ENCODE results near the gene TOX2.

The TOX2 gene

DNA sequence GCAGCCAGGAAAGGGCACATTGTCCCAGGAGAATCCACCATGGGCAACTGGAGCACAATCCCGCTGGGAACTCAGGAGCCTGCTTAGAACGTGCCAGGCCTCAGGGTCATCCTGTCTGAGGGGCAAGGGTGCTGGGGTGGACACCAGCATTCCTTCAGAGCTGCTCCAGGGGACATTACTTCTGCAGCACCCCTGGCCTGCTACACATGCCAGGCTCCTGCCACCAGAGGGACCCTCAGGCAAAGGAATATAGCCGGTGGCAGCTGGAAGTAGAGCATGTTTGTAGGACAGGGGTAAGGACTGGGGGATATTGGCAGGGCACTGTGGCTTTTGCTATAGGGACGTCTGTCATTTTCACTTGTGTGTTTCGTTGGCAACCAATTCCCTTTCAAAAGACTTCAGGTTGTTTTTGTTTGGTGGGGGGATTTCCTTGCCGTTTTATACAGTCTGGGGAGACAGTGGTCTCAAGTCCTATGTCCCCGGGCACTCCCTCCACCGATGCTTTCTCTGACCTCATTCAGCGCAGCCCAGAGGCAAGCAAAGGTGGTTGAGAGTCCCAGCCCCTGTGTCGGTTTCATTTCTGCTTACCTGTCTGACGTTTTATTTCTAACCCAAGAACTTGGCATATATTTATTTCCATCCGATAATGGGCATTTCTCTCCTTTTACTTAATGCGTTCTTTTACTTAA lies 141.5 kb downstream of the TOX2 start:
- Histone ChIP-seq H2BK15ac (replicated peaks; ENCODE audit: low read depth) (no peak overlapping the region), H3K79me1 (ENCODE audit: low read length) (no peaks in the 10 kb centered on the region), H3K23ac (ENCODE audit: low read length) (no peak overlapping the region), H2BK120ac (ENCODE audit: low read depth, low read length) (no peak overlapping the region), H3K4ac (ENCODE audit: low read depth, low read length) (no peak overlapping the region), H4K5ac (ENCODE audit: low read length) (no peak overlapping the region), H3K27ac (ENCODE audit: low read depth, low read length) (no peak overlapping the region), H3K4me2 (ENCODE audit: low read length) (no peak overlapping the region), H2AK5ac (ENCODE audit: low read length) (no peak overlapping the region), H3K18ac (ENCODE audit: low read length) (no peak overlapping the region), H3K4me1 (ENCODE audit: control insufficient read depth, low read depth, low read length) (no peaks in the 10 kb centered on the region), H3K4me3 (ENCODE audit: low read length) (no peak overlapping the region), H3K9ac (ENCODE audit: low read length) (no peak overlapping the region), H4K8ac (ENCODE audit: low read depth, low read length) (no peak overlapping the region), H2BK5ac (ENCODE audit: low read length) (no peak overlapping the region), H3K27me3 (ENCODE audit: insufficient read depth, low read length, poor library complexity) (no peaks in the 10 kb centered on the region), H3K79me2 (ENCODE audit: control insufficient read depth, insufficient read depth, low read length) (no peaks in the 10 kb centered on the region), H3K56ac (ENCODE audit: low read length) (no peak overlapping the region), H3K36me3 (ENCODE audit: control insufficient read depth, insufficient read depth, low read length) (no peaks in the 10 kb centered on the region)
- DNase-seq: peak; percentile 78
- no CpG with 5 or more reads among the region's 13 CpGs for WGBS (ENCODE audit: extremely low coverage, insufficient coverage, low lambda C conversion rate)

DNA sequence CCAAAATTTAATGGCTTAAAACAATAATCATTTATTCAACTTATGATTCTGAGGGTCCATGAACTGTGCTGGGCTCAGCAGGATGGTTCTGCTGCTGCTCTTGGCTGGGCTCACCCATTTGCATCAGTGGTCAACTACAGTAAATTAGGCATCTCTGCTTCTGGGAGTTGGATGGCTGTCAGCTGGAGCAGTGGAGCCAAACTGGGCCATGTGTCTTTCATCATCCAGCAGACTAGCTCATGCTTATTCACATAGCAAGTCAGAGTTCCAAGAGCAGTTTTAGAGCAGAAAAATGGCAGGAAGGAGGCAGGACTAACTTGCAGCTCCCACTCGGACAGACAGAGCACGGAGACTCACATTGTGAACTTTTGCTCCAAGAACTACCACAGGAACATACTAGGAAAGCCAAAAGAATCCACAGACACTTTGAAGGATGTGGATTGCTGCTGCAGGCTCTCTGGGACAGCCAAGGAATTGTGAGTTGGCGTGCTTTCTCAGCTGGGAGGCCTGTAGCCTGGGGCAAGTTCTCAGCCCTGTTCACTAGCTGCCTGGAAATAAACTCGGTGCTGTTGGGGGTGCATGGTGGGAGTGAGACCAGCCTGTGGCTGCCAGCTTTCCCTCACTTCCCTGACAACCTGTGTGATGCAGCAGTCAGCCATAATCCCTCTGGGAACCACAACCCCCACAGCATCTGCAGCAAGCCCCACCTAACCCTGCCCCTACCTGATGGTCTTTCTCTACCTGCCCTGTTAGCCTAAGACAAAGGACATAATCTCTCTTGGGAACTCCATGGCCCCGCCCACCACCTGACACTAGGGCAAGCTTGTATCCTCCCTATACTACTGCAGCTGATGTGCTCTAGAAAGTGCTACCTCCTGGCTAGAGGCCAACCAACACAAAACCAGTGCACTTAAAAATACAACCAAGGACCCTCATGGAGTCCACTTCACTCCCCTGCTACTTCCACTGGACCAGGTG lies 143.3 kb downstream of the TOX2 start:
- Histone ChIP-seq H3K27ac (ENCODE audit: low read depth, low read length) (no peak overlapping the region), H3K27me3 (ENCODE audit: insufficient read depth, low read length, poor library complexity) (no peaks in the 10 kb centered on the region), H3K4me1 (ENCODE audit: control insufficient read depth, low read depth, low read length) (no peaks in the 10 kb centered on the region), H3K4me3 (ENCODE audit: low read length) (no peak overlapping the region), H3K23ac (ENCODE audit: low read length) (no peak overlapping the region), H3K18ac (ENCODE audit: low read length) (no peak overlapping the region), H3K79me1 (ENCODE audit: low read length) (no peaks in the 10 kb centered on the region), H3K56ac (ENCODE audit: low read length) (no peak overlapping the region), H4K8ac (ENCODE audit: low read depth, low read length) (no peak overlapping the region), H4K5ac (ENCODE audit: low read length) (no peak overlapping the region), H2BK15ac (replicated peaks; ENCODE audit: low read depth) (no peak overlapping the region), H2BK120ac (ENCODE audit: low read depth, low read length) (no peak overlapping the region), H2AK5ac (ENCODE audit: low read length) (no peak overlapping the region), H2BK5ac (ENCODE audit: low read length) (no peak overlapping the region), H3K36me3 (ENCODE audit: control insufficient read depth, insufficient read depth, low read length) (no peaks in the 10 kb centered on the region), H3K79me2 (ENCODE audit: control insufficient read depth, insufficient read depth, low read length) (no peaks in the 10 kb centered on the region), H3K4me2 (ENCODE audit: low read length) (no peak overlapping the region), H3K9ac (ENCODE audit: low read length) (no peak overlapping the region), H3K4ac (ENCODE audit: low read depth, low read length) (no peak overlapping the region)
- peak; percentile 25 for DNase-seq
- no CpG with 5 or more reads among the region's 5 CpGs for WGBS (ENCODE audit: extremely low coverage, insufficient coverage, low lambda C conversion rate)

DNA sequence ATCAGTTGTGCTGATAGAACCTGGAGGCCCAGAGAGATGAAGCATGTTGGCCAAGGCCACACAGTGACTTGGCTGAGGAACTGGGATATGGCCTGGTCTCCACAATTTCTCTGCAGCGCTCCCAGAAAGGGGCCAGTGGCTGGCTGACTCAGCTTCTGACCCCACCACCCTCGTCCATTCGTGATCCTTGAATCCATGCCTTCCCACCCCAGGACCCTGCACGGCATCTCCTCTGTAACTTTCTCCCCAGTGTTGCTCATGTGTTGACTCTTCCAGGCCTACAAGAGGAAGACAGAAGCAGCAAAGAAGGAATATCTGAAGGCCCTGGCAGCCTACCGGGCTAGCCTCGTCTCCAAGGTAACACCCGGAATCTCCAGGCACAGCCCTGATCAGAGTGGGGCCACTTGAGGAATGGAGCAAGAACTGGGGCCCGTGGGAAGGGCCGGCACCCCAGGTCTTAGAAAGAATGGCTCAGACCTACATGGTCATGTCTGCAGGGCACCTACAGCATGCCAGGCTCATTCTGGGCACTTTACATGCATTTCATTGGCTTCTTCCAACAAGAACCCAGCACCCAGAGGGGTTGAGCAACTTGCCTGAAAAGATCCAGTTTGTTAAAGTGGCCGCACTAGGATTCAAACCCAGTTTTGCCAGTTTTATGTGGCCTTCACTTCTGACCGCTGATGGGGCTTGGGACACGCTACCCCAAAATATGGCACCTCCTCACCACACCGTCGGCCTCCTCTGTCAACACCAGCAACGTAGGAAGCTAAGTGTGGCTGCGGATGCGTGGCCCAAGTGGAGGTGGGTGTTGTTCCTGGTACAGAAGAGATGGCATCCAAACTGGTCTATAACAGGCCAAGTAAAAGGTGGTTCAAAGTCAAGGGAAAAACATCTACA lies 150.1 kb downstream of the TOX2 start:
- Histone ChIP-seq H3K27me3 (ENCODE audit: insufficient read depth, low read length, poor library complexity) (no peaks in the 10 kb centered on the region), H3K4me1 (ENCODE audit: control insufficient read depth, low read depth, low read length) (no peaks in the 10 kb centered on the region), H3K18ac (ENCODE audit: low read length) (no peak overlapping the region), H3K27ac (ENCODE audit: low read depth, low read length) (no peak overlapping the region), H2AK5ac (ENCODE audit: low read length) (no peak overlapping the region), H4K8ac (ENCODE audit: low read depth, low read length) (no peak overlapping the region), H3K79me1 (ENCODE audit: low read length) (no peaks in the 10 kb centered on the region), H4K5ac (ENCODE audit: low read length) (no peak overlapping the region), H3K4ac (ENCODE audit: low read depth, low read length) (no peak overlapping the region), H3K56ac (ENCODE audit: low read length) (no peak overlapping the region), H3K4me3 (ENCODE audit: low read length) (no peak overlapping the region), H2BK5ac (ENCODE audit: low read length) (no peak overlapping the region), H3K79me2 (ENCODE audit: control insufficient read depth, insufficient read depth, low read length) (no peaks in the 10 kb centered on the region), H2BK15ac (replicated peaks; ENCODE audit: low read depth) (no peak overlapping the region), H3K23ac (ENCODE audit: low read length) (no peak overlapping the region), H2BK120ac (ENCODE audit: low read depth, low read length) (no peak overlapping the region), H3K9ac (ENCODE audit: low read length) (no peak overlapping the region), H3K4me2 (ENCODE audit: low read length) (no peak overlapping the region), H3K36me3 (ENCODE audit: control insufficient read depth, insufficient read depth, low read length) (no peaks in the 10 kb centered on the region)
- no peak for DNase-seq
- WGBS (ENCODE audit: extremely low coverage, insufficient coverage, low lambda C conversion rate): no CpG with 5 or more reads among the region's 17 CpGs

DNA sequence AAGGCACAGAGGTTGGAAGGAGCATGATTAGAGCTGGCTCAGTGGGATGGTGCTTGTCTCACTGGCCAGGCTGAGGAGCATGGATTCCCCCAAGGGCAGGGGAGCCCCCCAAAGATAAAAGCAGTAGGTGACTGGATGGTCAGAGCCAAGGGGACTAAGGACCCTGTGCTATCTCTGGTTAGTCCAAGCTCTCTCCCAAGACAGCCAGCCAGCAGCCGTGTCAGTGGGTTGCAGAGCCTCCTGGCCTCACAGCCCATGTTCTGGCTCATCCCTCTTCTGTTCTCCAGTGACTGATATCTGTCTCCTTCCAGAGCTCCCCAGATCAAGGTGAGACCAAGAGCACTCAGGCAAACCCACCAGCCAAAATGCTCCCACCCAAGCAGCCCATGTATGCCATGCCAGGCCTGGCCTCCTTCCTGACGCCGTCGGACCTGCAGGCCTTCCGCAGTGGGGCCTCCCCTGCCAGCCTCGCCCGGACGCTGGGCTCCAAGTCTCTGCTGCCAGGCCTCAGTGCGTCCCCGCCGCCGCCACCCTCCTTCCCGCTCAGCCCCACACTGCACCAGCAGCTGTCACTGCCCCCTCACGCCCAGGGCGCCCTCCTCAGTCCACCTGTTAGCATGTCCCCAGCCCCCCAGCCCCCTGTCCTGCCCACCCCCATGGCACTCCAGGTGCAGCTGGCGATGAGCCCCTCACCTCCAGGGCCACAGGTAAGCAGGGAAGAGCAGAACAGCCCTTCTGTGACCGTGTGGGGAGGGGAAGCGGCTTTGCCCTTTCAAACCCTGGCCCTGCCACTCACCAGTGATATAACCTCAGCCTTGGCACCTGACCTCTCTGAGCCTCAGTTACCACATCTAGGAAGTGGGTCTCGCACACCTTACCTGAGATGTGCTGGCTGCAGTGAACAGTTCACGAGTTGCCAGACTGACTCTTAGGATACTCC lies 151.0 kb downstream of the TOX2 start:
- no peak overlapping the region for H2BK15ac ChIP-seq (replicated peaks; ENCODE audit: low read depth)
- H4K8ac ChIP-seq (ENCODE audit: low read depth, low read length): no peak overlapping the region
- H3K27ac ChIP-seq (ENCODE audit: low read depth, low read length): no peak overlapping the region
- no peak for DNase-seq
- no peaks in the 10 kb centered on the region for H3K27me3 ChIP-seq (ENCODE audit: insufficient read depth, low read length, poor library complexity)
- no peak overlapping the region for H2BK120ac ChIP-seq (ENCODE audit: low read depth, low read length)
- H3K79me1 ChIP-seq (ENCODE audit: low read length): no peaks in the 10 kb centered on the region
- no peak overlapping the region for H2BK5ac ChIP-seq (ENCODE audit: low read length)
- no peak overlapping the region for H3K9ac ChIP-seq (ENCODE audit: low read length)
- no peak overlapping the region for H4K5ac ChIP-seq (ENCODE audit: low read length)
- H3K4ac ChIP-seq (ENCODE audit: low read depth, low read length): no peak overlapping the region
- H3K18ac ChIP-seq (ENCODE audit: low read length): no peak overlapping the region
- no peak overlapping the region for H3K4me3 ChIP-seq (ENCODE audit: low read length)
- no peaks in the 10 kb centered on the region for H3K36me3 ChIP-seq (ENCODE audit: control insufficient read depth, insufficient read depth, low read length)
- no peaks in the 10 kb centered on the region for H3K79me2 ChIP-seq (ENCODE audit: control insufficient read depth, insufficient read depth, low read length)
- no peak overlapping the region for H3K56ac ChIP-seq (ENCODE audit: low read length)
- no peak overlapping the region for H3K23ac ChIP-seq (ENCODE audit: low read length)
- no peak overlapping the region for H2AK5ac ChIP-seq (ENCODE audit: low read length)
- no peak overlapping the region for H3K4me2 ChIP-seq (ENCODE audit: low read length)
- whole genome bisulfite sequencing (ENCODE audit: extremely low coverage, insufficient coverage, low lambda C conversion rate): no CpG with 5 or more reads among the region's 20 CpGs
- no peaks in the 10 kb centered on the region for H3K4me1 ChIP-seq (ENCODE audit: control insufficient read depth, low read depth, low read length)
